Kasumi-1 (cell line): ENCODE measurements around the gene ACTR1A.

Experiments used
- DNase-seq, 2 experiments: peaks; one replicate each; lab custom pipeline; 2025; lab: John Stamatoyannopoulos, UW

Gene ACTR1A

DNA sequence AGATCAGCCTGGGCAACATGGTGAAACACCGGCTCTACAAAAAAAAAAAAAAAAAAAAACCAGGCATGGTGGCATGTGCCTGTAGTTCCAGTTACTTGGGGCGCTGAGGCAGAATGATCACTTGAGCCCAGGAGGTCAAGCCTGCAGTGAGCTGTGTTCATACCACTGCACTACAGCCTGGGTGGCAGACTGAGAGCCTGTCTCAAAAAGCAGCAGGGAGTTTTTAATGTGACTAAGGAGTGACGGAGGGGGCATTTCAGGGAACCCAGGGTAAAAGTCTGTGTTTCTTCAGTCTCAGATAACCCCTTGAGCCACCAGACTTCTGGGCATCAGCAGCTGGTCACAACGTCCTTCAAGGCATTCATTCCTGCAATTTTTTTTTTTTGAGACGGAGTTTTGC, 49.0 kb downstream of the ACTR1A start:
- DNase-seq = no peak

DNA sequence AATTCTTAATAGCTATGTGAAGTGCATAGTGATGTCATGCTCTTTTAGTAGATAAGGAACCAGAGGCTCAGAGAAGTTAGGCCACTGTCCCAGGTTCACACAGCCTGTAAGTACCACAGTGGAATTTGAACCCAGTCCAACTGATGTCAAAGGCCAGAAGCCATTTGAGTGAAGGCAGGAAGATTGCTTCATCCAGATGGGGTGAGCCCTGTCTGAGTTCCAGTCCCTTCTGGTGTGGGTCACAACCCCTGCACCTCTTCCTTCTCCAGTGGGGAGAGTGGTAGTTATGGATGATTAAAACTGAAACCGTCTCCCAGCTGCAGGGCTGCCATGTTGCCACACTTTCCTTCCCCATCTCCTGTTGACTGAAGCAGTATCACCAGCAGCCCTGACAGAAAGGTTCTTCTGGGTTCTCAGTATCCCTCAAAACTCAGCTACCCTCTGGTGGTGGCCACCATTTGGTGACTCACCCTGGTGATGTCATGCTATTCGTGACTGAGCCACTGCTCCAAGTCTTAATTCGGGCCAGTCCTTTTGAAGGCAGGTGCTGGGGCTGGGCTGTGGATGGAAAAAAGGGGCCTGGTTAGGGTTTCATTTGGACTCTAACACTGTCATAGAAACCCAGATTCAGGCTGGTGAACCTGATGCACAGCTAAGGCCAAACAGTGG, 49.7 kb downstream of the ACTR1A start:
- no peak for DNase-seq

DNA sequence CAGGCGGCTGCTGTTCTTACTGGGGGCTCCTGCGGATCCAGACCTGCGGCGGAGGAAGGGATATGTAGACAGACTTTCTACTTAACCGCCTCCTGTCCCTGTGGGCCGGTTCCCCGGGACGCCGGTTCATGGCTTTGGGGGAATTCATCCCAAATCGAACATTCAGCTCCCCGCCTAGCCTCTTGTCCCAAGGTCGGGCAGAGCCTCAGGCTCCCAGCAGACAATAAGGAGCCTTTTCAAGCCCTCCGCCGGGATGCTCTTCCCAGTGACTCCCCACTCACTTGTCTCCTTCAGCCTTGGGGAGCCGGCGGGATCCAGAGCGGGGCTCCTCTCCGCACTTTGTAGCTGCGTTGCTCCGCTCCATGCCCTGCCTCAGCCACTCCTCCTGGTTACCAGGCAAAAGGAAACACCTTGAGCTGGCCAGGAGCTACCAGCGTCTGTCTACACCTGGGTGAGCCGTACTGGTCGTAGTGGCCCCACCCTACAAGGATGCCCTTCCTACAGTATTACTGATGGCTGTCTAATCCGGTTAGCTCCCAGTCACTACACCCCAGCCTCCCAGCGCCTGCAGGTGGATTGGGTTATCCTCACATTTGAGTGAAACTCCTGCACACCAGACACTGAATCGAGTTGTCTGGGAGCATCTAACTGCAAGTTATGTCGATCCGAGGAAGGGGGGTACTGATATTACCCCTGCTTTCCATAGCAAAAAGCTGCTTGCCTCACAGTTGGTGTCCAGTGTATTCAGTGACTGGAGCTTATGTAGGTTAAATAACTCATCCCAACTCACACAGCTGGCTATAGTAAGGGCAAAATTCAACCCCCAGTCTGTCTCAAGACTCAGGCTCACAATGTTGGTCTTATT, 51.2 kb downstream of the ACTR1A start, which contains the start of gene C10orf95:
Gene C10orf95 (minus strand): TSS at position 439 of the 865 bp plus-strand sequence. CDS start 450 bp downstream, outside the sequence.
- DNase-seq = no peak

DNA sequence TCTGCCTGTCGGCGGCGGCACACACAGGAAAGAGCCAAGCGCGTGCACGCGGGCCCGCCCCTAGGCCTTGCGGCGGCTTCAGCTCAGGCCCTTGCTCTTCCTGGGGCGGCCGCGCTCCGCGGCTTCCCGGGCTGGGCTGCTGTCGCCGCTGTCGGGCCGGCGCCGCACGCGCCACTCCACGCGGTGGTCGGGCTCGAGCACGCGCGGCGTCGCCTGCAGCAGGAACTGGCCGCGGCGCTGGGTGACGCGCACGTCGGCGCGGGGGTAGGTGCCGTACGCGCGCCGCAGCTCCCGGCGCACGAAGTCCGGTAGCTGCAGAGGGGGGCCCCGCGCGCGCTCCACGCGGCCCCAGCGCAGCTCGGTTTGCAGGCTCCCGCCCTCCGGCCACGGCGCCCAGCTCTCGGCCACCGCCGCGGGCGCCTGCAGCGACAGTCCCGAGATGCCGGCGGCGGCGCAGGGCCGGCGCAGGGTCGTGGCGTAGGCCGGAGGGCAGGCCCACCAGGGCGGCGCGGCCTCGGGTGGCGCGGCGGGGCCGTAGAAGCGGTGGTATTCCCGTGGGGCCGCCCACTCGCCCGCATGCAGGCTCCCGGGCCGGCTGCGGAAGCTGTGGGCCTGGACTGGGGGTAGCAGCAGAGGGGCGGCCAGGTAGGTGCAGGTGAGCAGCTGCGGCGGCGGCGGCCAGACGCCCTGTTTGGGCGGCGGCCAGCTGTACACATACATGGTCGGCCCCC, 52.0 kb downstream of the ACTR1A start:
- DNase-seq = peak; percentile 78 to 86

DNA sequence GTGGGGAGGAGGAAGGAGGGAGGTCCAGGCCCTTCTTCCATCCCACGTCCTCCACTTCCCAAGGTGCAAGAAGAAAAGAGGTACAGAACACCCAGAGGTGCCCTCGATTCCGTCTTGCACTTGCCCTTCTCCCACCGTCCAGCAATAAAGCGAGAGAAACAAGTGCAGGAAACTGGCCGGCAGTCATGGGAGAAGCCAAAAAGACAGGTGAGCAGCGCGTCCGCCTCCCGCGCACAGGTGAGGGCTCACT, 52.5 kb downstream of the ACTR1A start:
- peak; percentile 47 to 64 for DNase-seq

DNA sequence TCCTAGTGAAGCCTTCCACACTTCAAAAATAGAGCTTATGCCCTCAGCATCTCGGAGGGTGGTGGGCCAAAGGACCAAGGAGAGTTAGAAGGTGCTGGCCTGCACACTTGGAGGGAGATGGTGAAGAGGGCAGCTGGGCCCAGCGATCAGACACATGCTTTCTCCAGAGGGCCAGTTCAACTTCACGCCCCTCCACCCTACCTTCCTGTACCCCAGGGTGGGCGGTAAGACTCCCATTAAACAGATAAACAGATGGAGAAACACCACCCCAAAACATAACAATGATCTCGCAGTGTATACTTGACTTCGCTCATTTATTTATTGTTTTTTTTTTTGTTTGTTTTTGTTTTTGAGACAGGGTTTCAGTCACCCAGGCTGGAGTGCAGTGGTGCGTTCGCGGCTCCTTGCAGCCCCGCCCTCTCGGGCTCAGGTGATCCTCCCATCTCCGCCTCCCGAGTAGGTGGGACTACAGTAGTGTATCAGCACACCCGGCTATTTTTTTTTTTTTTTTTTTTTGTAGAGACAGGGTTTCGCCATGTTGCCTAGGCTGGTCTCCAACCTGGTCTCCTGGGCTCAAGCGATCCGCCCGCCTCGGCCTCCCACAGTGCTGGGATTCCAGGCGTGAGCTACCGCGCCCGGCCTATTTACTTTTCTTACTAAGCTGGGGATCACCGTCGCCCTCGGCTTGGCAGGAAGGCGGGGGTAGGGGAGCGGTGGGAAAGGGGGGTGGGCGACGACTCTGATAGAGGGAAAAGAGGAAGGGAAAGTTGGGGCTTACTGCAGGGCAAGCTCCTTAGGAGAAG, 53.0 kb downstream of the ACTR1A start:
- DNase-seq = peak; percentile 72 to 82

DNA sequence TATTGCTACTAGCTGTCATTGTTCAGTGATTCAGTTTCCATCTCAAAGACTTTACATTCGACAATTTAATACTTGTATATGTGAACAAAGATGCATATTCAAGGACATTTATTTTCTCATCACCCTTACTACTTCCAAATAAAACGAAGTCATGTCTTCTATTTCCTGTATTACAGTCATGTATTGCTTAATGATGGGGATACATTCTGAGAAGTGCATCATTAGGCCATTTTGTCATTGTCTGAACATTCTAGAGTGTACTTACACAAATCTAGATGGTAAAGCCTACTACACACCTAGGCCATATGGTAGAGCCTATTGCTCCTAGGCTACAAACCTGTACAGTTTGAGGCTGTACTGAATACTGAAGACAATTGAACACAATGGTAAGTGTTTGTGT, 57.7 kb downstream of the ACTR1A start:
- no peak for DNase-seq

DNA sequence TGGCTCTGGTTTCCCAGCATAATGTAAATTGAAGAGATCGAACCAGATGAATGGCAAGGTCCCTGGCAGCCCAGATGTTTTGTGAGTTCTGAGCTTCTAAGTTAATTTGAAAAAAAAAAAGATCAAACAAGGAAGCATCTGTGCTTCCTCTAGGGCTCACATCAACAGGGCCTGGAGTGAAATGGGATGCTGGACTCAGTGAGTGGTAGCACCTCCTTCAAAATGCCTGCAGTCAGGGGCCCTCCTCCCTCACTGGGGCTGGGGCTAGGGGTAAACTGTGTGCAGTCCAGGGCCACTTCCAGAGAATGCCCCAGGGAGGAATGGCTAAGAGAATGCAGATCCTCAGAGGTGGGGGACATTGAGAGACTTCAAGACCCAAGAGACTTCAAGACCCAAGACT, 64.1 kb downstream of the ACTR1A start:
- no peak for DNase-seq

DNA sequence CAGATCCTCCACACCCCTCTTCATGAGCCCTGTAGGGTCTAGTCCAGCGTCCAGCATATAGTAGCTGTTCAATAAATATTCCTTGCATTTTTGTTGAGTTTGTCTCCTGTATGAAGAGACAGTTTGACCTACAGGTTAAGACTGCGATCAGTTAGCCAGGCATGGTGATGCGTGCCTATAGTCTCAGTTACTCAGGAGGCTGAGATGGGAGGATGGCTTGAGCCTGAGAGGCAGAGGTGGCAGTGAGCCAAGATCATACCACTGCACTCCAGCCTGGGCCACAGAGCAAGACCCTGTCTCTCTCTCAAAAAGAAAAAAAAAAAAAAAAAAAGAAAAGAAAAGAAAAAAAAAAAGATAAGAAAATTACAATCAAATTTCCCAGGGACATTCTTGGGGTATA, 65.0 kb downstream of the ACTR1A start:
- DNase-seq = no peak

DNA sequence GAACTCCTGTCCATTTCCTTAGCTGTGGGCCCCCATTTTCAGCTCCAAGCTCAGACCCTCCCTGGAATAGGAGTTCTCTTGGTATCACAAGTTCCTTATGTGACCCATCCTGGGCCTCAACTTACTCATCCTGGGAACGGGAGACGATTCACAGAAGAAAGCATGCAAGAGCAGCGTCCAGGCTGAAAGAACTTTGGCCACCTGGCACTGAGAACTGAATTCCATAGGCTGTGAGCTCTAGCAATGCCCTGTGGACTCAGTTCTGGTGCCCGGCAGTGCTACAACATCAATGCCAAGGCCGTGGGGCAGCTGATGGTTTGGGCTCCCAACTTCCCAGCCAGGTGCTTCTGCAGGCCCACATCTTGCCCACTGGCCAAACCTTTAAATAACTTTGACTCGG, 66.2 kb downstream of the ACTR1A start:
- DNase-seq = no peak

DNA sequence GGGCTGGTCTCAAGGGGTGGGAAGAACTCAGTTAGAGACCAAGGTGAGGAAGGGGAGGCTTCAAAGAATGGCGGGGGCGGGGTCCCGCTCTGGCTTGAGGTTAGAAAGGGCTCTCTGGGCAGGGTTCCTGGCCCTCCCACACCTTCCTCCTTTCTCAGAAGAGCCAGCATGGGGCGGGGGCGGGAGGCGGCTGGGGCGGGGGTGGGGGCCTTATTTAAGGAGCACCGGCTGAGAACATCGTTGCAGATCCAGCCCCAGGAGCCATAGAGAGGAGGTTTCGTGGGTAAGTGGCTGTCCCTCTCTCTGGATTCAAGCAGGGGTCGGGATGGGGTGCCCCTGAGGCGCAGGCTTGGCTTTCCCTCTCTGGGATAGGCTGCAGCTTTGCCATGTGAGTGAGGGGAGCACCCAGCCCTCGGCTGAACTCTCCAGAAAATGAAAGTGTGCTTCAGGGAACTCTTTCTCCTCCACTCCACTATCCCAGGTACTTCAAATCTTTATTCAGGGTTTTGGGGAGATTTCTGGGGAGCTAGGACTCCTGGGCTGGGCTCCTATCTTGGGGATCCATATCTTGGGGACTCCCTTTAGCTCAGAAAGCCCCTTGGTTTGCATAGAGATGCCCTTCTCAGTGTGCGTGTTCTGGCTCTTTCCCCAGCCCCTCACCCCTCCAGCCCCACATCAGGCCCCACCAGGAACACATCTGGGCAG, 66.8 kb downstream of the ACTR1A start:
- peak; percentile 88 to 90 for DNase-seq

DNA sequence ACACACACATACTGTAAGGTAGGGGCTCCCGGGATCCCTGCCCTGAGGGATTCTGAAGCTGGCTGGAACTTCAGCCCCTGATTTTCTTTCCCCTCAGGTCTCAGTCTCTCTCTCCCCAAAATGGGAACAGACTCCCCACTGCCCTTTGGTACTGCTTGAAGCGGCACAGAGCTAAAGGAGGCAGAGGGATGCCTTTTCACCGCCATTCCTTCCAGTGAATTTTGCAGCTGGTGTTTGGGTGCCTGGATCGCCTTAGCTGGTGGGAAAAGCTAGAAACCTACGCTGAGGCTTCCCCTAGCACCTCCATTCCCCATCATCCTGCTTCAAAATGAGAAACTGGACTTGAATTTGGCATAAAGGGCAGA, 67.4 kb downstream of the ACTR1A start:
- no peak for DNase-seq

DNA sequence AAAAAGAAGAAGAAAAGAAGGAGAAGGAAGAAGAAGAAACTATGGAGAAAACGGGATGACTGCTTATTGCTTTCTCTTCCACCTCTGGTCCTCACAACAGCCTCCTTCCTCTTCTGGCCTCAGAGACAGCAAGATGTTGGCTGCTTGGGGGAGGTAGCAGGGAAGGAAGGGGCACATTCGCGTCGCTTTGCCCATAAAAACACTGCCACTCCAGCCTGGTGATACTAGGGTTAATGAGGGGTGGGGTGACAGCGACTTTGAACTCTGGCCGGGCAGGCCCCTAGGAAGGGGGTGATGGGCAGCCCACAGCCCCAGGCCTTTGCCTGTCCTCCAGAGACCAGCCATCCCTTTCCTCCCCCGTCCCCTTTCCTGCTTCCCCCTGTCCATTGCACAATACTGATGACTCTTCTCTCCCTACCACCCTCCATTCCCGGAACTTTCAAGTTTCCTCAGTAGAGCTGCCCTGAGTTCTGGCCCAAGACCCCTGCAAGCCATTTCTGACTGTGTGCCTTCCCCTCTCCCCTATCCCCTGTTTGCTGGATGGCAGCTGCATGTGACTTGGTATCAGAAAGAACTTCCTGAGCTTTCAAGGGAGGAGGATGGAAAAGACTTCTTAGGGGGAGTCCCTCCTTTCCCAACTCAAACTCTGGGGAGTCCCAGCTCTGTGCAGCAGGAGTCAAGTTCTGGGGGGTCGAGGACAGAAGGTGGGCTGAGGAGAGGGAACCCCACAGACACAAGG, 67.9 kb downstream of the ACTR1A start:
- peak; percentile 81 to 86 for DNase-seq

DNA sequence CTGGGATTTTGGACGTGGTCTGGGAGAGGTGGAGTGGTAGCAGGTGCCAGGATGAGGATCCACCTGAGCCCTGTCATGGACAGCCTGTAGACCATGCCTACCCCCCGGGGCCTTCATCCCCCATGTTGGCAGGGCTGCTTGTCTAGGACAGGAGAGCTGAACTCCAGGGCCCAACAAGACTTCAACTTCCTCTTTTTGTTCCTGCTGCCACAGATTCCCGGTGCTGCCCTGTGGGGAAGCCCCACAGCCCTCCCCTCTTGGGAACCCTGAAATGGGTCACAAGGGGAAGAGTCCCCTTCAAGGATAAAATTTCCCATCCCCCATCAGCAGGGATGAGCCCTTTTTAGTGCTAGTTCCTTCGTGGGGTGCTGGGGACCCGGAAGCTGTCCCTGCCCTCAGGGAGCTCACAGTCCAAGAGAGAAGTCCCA, 68.9 kb downstream of the ACTR1A start:
- DNase-seq = peak; percentile 91 to 94

DNA sequence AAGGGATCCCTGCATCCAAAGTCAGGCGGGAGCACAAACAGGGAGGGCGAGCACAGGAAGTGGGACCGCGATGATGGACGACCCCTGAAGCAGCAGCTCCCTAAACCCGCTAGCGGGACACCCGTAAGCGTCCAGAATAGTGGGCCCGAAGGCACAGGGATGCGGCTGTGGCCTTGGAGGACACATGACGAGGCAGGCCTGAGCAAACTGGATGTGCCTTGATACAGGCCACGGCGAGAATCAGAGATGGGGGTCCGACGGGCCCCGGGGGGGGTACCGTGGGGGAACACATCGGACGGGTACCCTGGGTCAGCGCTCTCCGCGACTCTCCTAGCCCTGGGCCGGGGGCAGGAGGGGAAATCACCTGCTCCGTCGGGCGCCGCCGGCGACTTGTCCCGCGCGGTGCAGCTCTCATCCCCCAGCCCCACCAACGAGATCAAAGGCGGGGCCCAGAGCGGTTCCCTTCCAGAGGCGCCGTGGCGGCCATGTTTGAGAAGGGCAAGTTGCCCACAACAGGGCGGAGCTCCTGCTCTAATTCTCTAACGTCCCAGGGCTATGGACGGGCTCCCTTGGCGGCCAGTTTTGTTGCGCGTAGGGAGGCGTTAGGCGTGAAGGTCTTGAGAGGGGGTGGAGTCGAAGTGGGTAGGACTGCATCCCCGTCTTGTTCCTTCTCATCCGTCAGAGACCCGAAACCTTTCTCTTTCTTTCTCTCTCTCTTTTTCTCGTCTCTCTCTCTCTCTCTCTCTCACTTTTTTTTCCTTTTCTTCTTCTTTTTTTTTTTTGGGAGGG, 70.2 kb downstream of the ACTR1A start, which contains the start of gene CUEDC2:
Gene CUEDC2 (minus strand): TSS at position 413 of the 789 bp plus-strand sequence. CDS start 7,386 bp downstream, outside the sequence.
- DNase-seq = peak; percentile 99

DNA sequence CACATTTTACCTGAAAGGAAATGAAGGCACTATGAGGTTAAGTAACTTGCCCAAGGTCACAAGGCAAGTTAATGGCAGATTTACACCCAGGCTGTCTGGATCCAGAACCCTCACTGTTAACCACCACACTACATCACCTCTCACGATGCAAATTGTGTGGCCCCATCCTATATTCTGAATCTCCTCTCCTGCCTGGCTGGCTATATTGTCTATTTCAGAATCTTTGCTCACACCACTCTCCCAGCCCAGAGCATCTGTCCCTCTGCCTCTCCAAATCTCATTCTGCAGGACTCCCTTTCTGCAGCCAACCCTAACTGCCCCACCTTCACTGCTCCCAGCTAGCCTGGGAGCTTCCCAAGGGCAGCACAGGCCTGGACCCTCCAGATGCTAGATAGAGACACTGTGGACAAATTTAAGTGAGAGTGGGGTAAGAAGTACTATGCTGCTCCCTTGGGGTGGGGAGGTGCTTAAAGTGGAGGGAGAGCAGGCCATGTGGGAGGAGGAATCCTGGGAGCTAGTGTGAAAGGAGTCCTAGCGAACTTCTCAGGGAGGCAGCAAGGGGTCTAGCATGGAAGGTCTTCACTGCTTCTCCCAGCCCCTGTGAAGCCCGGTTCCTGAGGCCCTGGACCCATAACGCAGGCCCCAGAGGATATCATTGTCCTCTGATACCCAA, 70.9 kb downstream of the ACTR1A start:
- peak; percentile 59 to 73 for DNase-seq

DNA sequence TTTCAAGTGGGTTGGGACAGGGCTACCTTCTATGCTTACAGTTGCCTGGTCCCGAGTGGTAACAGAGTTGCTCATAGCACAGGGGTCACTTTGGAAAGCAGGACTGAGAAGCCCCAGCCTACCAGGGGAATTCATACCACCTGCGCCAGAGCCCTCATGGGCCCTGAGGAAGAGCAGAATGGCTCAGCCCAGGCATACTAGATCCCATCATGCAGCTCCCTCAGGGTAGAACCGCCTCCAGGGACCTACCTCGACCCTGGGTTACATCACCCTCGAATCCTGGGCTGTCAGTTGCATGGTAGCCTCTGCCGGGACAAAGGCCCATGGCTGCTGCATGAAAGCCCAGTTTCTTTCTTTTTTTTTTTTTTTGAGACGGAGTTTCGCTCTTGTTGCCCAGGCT, 73.0 kb downstream of the ACTR1A start:
- no peak for DNase-seq
